Keratinocyte (primary cell): Measurements from ENCODE around the gene ACBD6. TPM values are rescaled to one million over a fixed set of nuclear protein-coding genes. Genes with fewer than 3 reads are reported as not detected.

Experiments
- DNase-seq: peaks from one replicate; pipeline ENCODE4 v3.0.0-alpha.2; 2011; ENCODE audit warnings: low read depth, missing footprints, low spot score
- FAIRE-seq: peaks from 2 replicates; lab custom pipeline; 2011; peaks lifted over from hg19 to GRCh38; lab: Jason Lieb, UNC
- H2AFZ ChIP-seq: 2 replicates; pipeline ENCODE4 v1.6.0; 2012; ENCODE audit warnings: low read length, control low read depth, inconsistent platforms; ENCODE audit not compliant: control insufficient read depth
- H3K27ac ChIP-seq: 2 replicates; pipeline ENCODE4 v1.5.1; 2011; ENCODE audit warnings: low read length; ENCODE audit not compliant: control insufficient read depth, insufficient read depth
- H3K27me3 ChIP-seq: 3 replicates; pipeline ENCODE4 v1.6.0; 2011; ENCODE audit warnings: low read length; ENCODE audit not compliant: control insufficient read depth, insufficient read depth; ENCODE audit errors: extremely low read depth
- H3K36me3 ChIP-seq, 2 experiments: 2 replicates in 1 of 2; 3 replicates in 1 of 2; pipeline ENCODE4 v1.5.1; 2011; ENCODE audit warnings: low read length in 2 of 2, mild to moderate bottlenecking in 1 of 2; ENCODE audit not compliant: control insufficient read depth in 2 of 2, insufficient read depth in 2 of 2; ENCODE audit errors: extremely low read depth in 1 of 2
- H3K4me1 ChIP-seq: 3 replicates; pipeline ENCODE4 v1.5.1; 2011; ENCODE audit warnings: low read length; ENCODE audit not compliant: control insufficient read depth, insufficient read depth; ENCODE audit errors: extremely low read depth
- H3K4me2 ChIP-seq: 3 replicates; pipeline ENCODE4 v1.6.0; 2011; ENCODE audit warnings: low read depth, low read length; ENCODE audit not compliant: control insufficient read depth, insufficient read depth; ENCODE audit errors: extremely low read depth
- H3K4me3 ChIP-seq, 3 experiments: fragments of 200-600 bp in 1 of 3; sonication (generic) in 1 of 3; 2 replicates in 2 of 3; 3 replicates in 1 of 3; pipeline ENCODE4 v1.5.1; 2011 to 2016; ENCODE audit warnings: low read length in 3 of 3, mild to moderate bottlenecking in 3 of 3, control low read depth in 2 of 3, inconsistent platforms in 1 of 3, low read depth in 1 of 3, mixed read lengths in 1 of 3, mixed run types in 1 of 3, moderate library complexity in 1 of 3; ENCODE audit not compliant: control insufficient read depth in 2 of 3, insufficient read depth in 2 of 3; ENCODE audit errors: extremely low read depth in 1 of 3
- H3K79me2 ChIP-seq: 2 replicates; pipeline ENCODE4 v1.6.0; 2012; ENCODE audit warnings: low read length; ENCODE audit not compliant: control insufficient read depth, insufficient read depth
- H3K9ac ChIP-seq: 3 replicates; pipeline ENCODE4 v1.6.0; 2011; ENCODE audit warnings: low read length; ENCODE audit not compliant: control insufficient read depth, insufficient read depth; ENCODE audit errors: extremely low read depth
- H3K9me1 ChIP-seq: 3 replicates; pipeline ENCODE4 v1.6.0; 2011; ENCODE audit warnings: low read length; ENCODE audit not compliant: control insufficient read depth, insufficient read depth; ENCODE audit errors: extremely low read depth
- H3K9me3 ChIP-seq: 2 replicates; pipeline ENCODE4 v1.5.1; 2012; ENCODE audit warnings: low read depth, low read length; ENCODE audit not compliant: control insufficient read depth
- H4K20me1 ChIP-seq: 3 replicates; pipeline ENCODE4 v1.6.0; 2011; ENCODE audit warnings: low read length; ENCODE audit not compliant: control insufficient read depth, insufficient read depth; ENCODE audit errors: extremely low read depth
- CTCF ChIP-seq, 3 experiments: IDR thresholded peaks in 1 of 3; conservative IDR thresholded peaks in 1 of 3; optimal IDR thresholded peaks in 1 of 3; 2 replicates in 2 of 3; 3 replicates in 1 of 3; pipeline versions ENCODE3 to v1.5.1; 2011; ENCODE audit warnings: low read length in 3 of 3, mild to moderate bottlenecking in 3 of 3, moderate library complexity in 2 of 3, control low read depth in 1 of 3, inconsistent platforms in 1 of 3; ENCODE audit not compliant: insufficient read depth in 2 of 3; ENCODE audit errors: extremely low read depth in 1 of 3
- EZH2 ChIP-seq: IDR thresholded peaks from one replicate; pipeline ENCODE4 v1.6.1; 2012; ENCODE audit warnings: inconsistent platforms, mild to moderate bottlenecking, low read length, moderate library complexity
- dilution Hi-C: fragments of 300-500 bp; cut with MboI; formaldehyde crosslinking; loops from one replicate; pipeline ENCODE4 v1.7.0; 2020; ENCODE audit warnings: low sequenced_read_pairs; ENCODE audit not compliant: extremely low pct_ligation_motif_present
- polyA plus RNA-seq, 5 experiments: library from polyadenylated mRNA; depleted of rRNA in 3 of 5; stranded (reverse) in 3 of 5; stranded (forward) in 1 of 5; unstranded in 1 of 5; fragments of >200 nt; gene quantifications; 1 replicate in 1 of 5; 2 replicates in 3 of 5; 3 replicates in 1 of 5; pipeline versions ENCODE4 v1.2.1 to v1.2.3, GENCODE V29; 2011 to 2012; ENCODE audit warnings: missing spikeins in 2 of 5, low read depth in 1 of 5, low replicate concordance in 1 of 5

ACBD6 gene
- polyA plus RNA-seq, 1 donor (not counting 4 experiments of a cell fraction or from before 2014, with no cell fraction given), result 47.5 TPM

- Histone ChIP-seq H3K79me2 (no peaks in the 10 kb centered on the region), H2AFZ (no peak overlapping the region), H3K36me3 (peaks cover 1 to 17% of the 10 kb centered on the region in 2 experiments), H3K4me3 (no peak overlapping the region), H3K27ac (no peak overlapping the region), H4K20me1 (no peaks in the 10 kb centered on the region), H3K9me3 (no peaks in the 10 kb centered on the region), H3K9me1 (no peaks in the 10 kb centered on the region), H3K4me1 (no peaks in the 10 kb centered on the region), H3K4me2 (no peak overlapping the region), H3K27me3 (no peaks in the 10 kb centered on the region), H3K9ac (no peak overlapping the region)
- DNase-seq, result no peak
- no peak for FAIRE-seq
- no peak for TF ChIP-seq CTCF (optimal IDR thresholded peaks at IDR 0.05 in 1 of 3, IDR thresholded peaks at IDR 0.05 in 1 of 3, conservative IDR thresholded peaks at IDR 0.05 in 1 of 3; ENCODE audit: extremely low read depth in 1 of 3, insufficient read depth in 2 of 3, low read length in 3 of 3)
- TF ChIP-seq EZH2, result no peak
- dilution Hi-C loops, result no loop called here
Measured at GRCh38 chr1:180286417-180286816, 216.0 kb downstream of the ACBD6 start.

GRCh38 chr1:180283098-180283497 lies 219.3 kb downstream of the ACBD6 start:
- dilution Hi-C loops, result no loop called here
- H3K9ac ChIP-seq, result no peak overlapping the region
- H3K9me1 ChIP-seq, result no peaks in the 10 kb centered on the region
- H3K4me1 ChIP-seq, result no peaks in the 10 kb centered on the region
- no peak overlapping the region for H2AFZ ChIP-seq
- H3K27ac ChIP-seq, result no peak overlapping the region
- no peak overlapping the region for H3K4me3 ChIP-seq
- H3K4me2 ChIP-seq, result no peak overlapping the region
- no peak for TF ChIP-seq EZH2
- no peak for TF ChIP-seq CTCF (optimal IDR thresholded peaks at IDR 0.05 in 1 of 3, IDR thresholded peaks at IDR 0.05 in 1 of 3, conservative IDR thresholded peaks at IDR 0.05 in 1 of 3; ENCODE audit: extremely low read depth in 1 of 3, insufficient read depth in 2 of 3, low read length in 3 of 3)
- FAIRE-seq, result no peak
- H3K79me2 ChIP-seq, result no peaks in the 10 kb centered on the region
- no peaks in the 10 kb centered on the region for H4K20me1 ChIP-seq
- no peak for DNase-seq
- no peaks in the 10 kb centered on the region for H3K9me3 ChIP-seq
- no peaks in the 10 kb centered on the region for H3K27me3 ChIP-seq
- peaks cover 6 to 21% of the 10 kb centered on the region in 2 experiments for H3K36me3 ChIP-seq
